ENCODE results near the gene KCNF1.

GRCh38 chr2:10908195-10908594, 3.5 kb upstream of the KCNF1 start:
- TF ChIP-seq CTCF (conservative IDR thresholded peaks at IDR 0.05): no peak
- no peak for TF ChIP-seq ZFX (IDR thresholded peaks at IDR 0.05)
